Measurements from ENCODE around the gene SLC35B1.

GRCh38 chr17:49756323-49757150 is 48.8 kb upstream of the SLC35B1 start:
- no peak for TF ChIP-seq POLR2A (IDR thresholded peaks at IDR 0.05)
- TF ChIP-seq CTCF (IDR thresholded peaks at IDR 0.05), result no peak
